Brain microvascular endothelial cell (primary cell): ENCODE measurements around the gene UBQLN1.
A peak's percentile ranks its signal among the peaks of the same experiment; 100 is the strongest.

Experiments used
- DNase-seq: peaks from one replicate; pipeline ENCODE4 v3.0.0-alpha.2; 2020
- H3K27ac ChIP-seq: fragments of 250-450 bp; sonication (Bioruptor Pico); 2 replicates; pipeline ENCODE4 v1.5.1; 2020; ENCODE audit warnings: mild to moderate bottlenecking, moderate library complexity
- H3K27me3 ChIP-seq: fragments of 250-450 bp; sonication (Bioruptor Pico); replicated peaks from 2 replicates; pipeline ENCODE4 v1.5.1; 2020; ENCODE audit warnings: mild to moderate bottlenecking
- H3K36me3 ChIP-seq: fragments of 250-450 bp; sonication (Bioruptor Pico); replicated peaks from 2 replicates; pipeline ENCODE4 v1.5.1; 2020; ENCODE audit warnings: mild to moderate bottlenecking
- H3K4me3 ChIP-seq: 2 replicates; pipeline ENCODE4 v1.5.1; 2011; ENCODE audit warnings: low read depth, mild to moderate bottlenecking, control low read depth, low read length, moderate library complexity
- in situ Hi-C: cut with HindIII; loops from 2 replicates; pipeline ENCODE4 v1.10.0; 2017; ENCODE audit warnings: low sequenced_read_pairs, low pct_ligation_motif_present
- TF ChIP-seq, protein P1 (sequence below): IDR thresholded peaks from 2 replicates; pipeline ENCODE4 v1.5.1; 2011; ENCODE audit warnings: low read depth, mild to moderate bottlenecking, moderate library complexity, low read length, control low read depth, inconsistent platforms; ENCODE audit errors: missing control alignments

The UBQLN1 gene

DNA sequence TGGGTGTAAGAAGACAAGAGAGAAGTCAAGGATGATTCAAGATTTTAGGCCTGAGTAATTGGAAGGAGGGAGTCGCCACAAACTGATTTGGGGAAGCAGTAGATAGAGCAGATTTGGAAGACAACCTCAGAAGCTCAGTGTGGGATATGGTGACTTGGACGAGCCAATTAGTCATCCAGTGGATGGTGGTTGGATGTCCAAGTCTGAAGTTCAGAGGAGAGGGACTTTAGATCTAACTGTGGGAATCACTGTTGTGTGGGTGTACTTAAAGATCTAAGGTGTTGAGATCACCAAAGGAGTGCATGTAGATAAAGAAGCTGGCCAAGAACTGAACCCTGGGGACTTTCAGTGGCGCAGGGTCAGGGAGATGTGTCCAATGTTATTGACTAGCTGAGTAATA is 82.6 kb downstream of the UBQLN1 start:
- H3K27ac ChIP-seq = no peak overlapping the region
- in situ Hi-C loops = no loop called here
- no peaks in the 10 kb centered on the region for H3K27me3 ChIP-seq
- H3K36me3 ChIP-seq = no peaks in the 10 kb centered on the region
- TF ChIP-seq, protein P1, sequence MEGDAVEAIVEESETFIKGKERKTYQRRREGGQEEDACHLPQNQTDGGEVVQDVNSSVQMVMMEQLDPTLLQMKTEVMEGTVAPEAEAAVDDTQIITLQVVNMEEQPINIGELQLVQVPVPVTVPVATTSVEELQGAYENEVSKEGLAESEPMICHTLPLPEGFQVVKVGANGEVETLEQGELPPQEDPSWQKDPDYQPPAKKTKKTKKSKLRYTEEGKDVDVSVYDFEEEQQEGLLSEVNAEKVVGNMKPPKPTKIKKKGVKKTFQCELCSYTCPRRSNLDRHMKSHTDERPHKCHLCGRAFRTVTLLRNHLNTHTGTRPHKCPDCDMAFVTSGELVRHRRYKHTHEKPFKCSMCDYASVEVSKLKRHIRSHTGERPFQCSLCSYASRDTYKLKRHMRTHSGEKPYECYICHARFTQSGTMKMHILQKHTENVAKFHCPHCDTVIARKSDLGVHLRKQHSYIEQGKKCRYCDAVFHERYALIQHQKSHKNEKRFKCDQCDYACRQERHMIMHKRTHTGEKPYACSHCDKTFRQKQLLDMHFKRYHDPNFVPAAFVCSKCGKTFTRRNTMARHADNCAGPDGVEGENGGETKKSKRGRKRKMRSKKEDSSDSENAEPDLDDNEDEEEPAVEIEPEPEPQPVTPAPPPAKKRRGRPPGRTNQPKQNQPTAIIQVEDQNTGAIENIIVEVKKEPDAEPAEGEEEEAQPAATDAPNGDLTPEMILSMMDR = no peak
- no peak overlapping the region for H3K4me3 ChIP-seq
- no peak for DNase-seq

DNA sequence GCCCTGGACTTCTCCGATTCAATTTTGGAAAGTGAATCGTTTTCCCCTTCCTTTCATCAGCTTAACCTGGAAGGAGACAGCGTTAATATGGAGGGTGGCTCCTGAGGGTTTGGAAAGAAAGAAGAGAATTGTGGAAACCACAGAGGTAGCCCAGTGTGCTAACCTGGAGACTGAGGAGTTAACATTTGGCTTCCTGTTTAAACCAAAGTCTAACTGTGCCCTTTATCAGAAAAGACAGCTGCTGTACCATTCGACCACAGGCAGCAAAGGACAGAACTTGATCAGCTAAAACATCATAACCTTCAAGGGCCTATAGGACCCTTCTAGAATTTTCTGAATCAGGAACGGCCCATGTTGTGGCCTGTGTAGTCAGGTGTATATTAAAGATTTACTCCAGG is 84.1 kb downstream of the UBQLN1 start:
- in situ Hi-C loops = no loop called here
- H3K36me3 ChIP-seq = no peaks in the 10 kb centered on the region
- TF ChIP-seq, protein P1 = no peak
- H3K27ac ChIP-seq = no peak overlapping the region
- peak overlapping the region; percentile 67 for H3K4me3 ChIP-seq
- DNase-seq = no peak
- H3K27me3 ChIP-seq = no peaks in the 10 kb centered on the region

DNA sequence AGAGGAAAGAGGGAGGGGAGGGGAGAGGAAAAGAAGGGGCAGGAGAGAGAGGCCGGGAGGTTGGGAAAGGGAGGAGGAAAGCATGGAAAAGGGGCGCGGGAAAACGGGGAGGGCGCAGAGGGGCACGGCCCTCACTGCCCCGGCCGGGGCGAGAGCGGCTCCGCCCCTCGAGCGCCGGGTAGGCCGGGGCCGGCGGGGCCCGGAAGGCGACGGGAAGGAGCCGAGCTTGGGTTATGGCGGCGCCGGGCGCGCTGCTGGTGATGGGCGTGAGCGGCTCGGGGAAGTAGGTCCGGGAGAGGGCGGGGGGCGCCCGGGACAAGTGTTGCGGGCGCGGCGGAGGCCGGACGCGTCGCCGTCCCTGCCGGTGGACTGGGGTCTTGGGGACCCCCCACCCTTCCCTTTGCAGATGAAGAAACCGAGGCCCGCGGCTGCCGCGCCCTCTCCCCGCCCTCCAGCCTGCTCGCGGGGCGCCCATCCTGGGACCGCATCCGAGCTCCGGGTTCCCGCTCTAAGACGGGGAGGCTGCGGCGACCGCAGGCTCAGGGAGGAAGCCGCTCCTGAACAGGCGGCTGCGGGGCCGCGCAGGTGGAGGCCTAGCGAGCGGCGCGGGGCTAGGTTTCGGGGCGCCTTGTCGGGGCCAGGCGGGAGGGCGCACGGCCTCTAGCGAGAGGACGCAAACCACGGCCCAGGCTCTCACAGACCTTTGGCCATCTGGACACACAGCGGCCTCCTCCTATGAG is 84.6 kb downstream of the UBQLN1 start, which contains the start of gene IDNK:
Gene IDNK (plus strand): TSS at position 205 of the 740 bp plus-strand sequence. CDS start 29 bp downstream, at position 234.
- DNase-seq = no peak
- in situ Hi-C loops = no loop called here
- Histone ChIP-seq H3K27me3 (no peaks in the 10 kb centered on the region), H3K36me3 (no peaks in the 10 kb centered on the region), H3K4me3 (peak within 1 kb of the TSS; percentile 67), H3K27ac (peak within 1 kb of the TSS; percentile 38)
- TF ChIP-seq, protein P1 = no peak

DNA sequence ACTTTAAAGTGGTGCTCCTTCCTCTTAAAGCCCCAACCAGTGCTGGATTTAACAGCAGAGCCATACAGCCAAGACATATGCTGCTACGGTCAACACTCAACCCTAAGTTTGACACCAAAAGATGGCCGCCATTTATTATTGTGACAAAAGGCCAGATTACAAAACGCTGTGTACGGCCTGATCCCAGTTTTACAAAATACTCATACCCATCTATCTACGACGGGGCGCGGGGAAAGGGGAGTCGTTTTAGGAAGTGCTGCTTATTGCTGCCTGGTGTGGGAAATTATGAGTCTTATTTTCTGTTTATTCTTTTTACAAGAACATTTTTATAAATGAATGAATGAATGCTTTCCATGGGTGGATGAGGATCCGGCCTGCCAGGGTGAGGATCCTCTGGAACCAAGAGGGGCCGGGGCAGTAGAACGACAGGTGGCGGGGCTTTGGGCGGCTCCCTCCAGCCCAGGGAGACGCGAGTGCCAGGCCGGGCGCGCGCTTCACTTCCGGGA is 85.3 kb downstream of the UBQLN1 start:
- peak; percentile 14 for DNase-seq
- H3K27ac ChIP-seq = peak overlapping the region; percentile 38

DNA sequence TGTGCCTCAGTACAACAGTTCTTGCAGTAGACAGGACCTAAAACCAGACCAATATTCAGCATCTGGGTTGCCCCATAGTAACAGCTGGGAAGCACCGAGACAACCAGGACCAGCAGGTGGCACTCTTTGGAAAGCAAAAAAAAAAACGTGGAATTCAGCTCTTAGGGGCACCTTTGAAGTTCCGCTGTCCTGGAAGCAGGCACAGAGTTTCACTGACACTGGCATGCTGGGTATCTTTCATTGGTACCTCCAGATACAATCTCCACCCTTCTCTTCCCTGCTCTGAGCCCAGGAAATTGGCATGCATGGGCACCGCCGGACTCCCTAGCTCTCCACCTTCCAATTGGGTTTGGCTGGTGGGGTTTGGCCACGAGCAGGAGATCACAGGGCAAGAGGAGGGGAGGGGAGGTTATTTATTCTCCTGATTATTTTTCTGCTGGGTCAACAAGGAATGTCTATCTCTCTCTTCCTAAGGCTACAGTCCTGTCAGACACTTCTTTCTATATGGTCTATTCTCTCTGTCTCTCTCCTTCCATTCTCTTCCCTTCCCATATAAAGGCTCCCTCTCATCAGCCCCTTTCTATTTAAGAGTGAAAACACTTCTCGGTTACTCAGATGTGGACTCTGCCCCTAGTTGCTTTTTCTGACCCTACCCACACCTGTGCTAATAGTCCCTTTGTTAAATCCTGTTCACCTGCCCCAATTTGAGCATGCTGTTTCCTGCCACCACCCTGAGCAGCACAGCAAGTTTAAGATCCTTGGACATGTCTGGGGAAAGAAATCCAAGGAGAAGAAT is 86.7 kb downstream of the UBQLN1 start:
- peak; percentile 22 for DNase-seq
- H3K27me3 ChIP-seq = no peaks in the 10 kb centered on the region
- no peak overlapping the region for H3K4me3 ChIP-seq
- H3K27ac ChIP-seq = no peak overlapping the region
- TF ChIP-seq, protein P1 = peak; percentile 84
- in situ Hi-C loops = no loop called here
- no peaks in the 10 kb centered on the region for H3K36me3 ChIP-seq

More for the DNA sequence above, 85.3 kb downstream of the UBQLN1 start:
- Histone ChIP-seq H3K36me3 (no peaks in the 10 kb centered on the region), H3K27me3 (no peaks in the 10 kb centered on the region), H3K4me3 (peak overlapping the region; percentile 67)
- TF ChIP-seq, protein P1 = no peak
- in situ Hi-C loops = no loop called here
